Astrocyte (in vitro differentiated cells and primary cell): ENCODE data around the gene POGLUT3.

ENCODE experiments used
- EZH2 ChIP-seq: IDR thresholded peaks from 2 replicates; pipeline ENCODE4 v1.6.1; 2012; ENCODE audit warnings: mild to moderate bottlenecking, low read length, inconsistent platforms; ENCODE audit not compliant: insufficient read depth
- TF ChIP-seq, protein P1 (sequence below): IDR thresholded peaks from 2 replicates; pipeline ENCODE4 v1.5.1; 2011; ENCODE audit warnings: low read depth, mild to moderate bottlenecking, inconsistent platforms, low read length, moderate library complexity; ENCODE audit not compliant: insufficient read depth

GRCh38 chr11:108498046-108498815, at the start of gene POGLUT3:
- TF ChIP-seq, protein P1, sequence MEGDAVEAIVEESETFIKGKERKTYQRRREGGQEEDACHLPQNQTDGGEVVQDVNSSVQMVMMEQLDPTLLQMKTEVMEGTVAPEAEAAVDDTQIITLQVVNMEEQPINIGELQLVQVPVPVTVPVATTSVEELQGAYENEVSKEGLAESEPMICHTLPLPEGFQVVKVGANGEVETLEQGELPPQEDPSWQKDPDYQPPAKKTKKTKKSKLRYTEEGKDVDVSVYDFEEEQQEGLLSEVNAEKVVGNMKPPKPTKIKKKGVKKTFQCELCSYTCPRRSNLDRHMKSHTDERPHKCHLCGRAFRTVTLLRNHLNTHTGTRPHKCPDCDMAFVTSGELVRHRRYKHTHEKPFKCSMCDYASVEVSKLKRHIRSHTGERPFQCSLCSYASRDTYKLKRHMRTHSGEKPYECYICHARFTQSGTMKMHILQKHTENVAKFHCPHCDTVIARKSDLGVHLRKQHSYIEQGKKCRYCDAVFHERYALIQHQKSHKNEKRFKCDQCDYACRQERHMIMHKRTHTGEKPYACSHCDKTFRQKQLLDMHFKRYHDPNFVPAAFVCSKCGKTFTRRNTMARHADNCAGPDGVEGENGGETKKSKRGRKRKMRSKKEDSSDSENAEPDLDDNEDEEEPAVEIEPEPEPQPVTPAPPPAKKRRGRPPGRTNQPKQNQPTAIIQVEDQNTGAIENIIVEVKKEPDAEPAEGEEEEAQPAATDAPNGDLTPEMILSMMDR, result no peak
- TF ChIP-seq EZH2, result no peak
